OCI-LY3 (cell line): ENCODE data around the gene ZEB1.

Experiments
- CTCF ChIP-seq: fragments of 200-600, 300-600 bp; sonication (generic); IDR thresholded peaks from 2 replicates; pipeline ENCODE4 v1.5.1; 2014; ENCODE audit warnings: antibody characterized with exemption, low read length, low read depth
- EZH2phosphoT487 ChIP-seq: fragments of 200-600 bp; shearing (Covaris generic); IDR thresholded peaks from 2 replicates; pipeline ENCODE4 v1.6.1; 2018; ENCODE audit warnings: antibody characterized with exemption, mixed run types, low read depth

- TF ChIP-seq CTCF (no peak), EZH2phosphoT487 (no peak)
Observed at GRCh38 chr10:31346953-31347352, 27.9 kb downstream of the ZEB1 start.
